GM18498 (cell line): ENCODE results near the gene LIAS.
"Not testable (repeated sequence)": the region's sequence is repeated elsewhere in the genome, so short reads cannot be mapped to it uniquely, and the experiment has no call there.

Experiments
- ATAC-seq: cut with Tn5 transposase; IDR thresholded peaks from one replicate; pipeline ENCODE4 v1.9.1; 2021; ENCODE audit warnings: mild to moderate bottlenecking, moderate library complexity; ENCODE audit not compliant: unreplicated experiment

LIAS gene

GRCh38 chr4:39452860-39453587 is 5.8 kb upstream of the LIAS start:
- ATAC-seq, result no peak

GRCh38 chr4:39453738-39454137 is 5.1 kb upstream of the LIAS start:
- no peak for ATAC-seq

- no peak for ATAC-seq
Observed at GRCh38 chr4:39455486-39455885, 3.4 kb upstream of the LIAS start.

DNA sequence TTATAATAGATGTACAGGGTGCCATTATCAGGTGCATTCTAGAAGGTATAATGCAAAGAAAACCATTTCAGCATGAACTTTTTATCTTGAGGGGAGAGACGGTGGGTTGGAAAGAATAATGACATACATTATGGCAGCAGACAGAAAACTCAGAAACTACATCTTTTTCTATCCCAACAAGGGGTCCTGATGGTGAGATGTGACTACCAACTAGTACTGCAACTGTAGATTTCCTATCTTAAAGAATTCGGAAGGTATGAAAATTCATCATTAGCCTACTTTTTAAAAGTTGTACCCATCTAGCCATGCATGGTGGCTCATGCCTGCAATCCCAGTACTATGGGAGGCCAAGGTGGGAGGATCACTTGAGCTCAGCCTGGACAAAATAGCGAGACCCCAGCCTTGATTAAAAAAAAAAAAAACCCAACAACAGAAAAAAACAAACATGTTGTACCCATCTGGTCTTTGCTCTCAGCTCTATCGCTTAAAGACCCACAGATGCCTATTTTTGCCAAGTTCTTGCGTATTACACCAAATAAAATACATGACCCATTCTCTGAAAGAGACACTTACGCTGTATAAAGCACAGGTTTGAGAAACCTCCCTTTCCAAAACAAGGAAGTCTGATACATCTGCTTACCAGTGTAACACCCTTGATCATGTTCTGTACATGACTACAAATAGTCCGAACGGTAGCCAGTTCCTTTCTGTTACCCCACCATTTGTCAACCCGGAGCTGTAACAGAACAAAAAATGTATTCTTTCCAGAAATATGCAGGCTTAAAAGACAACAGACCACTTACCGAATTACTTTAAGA is 1.7 kb upstream of the LIAS start:
- no peak for ATAC-seq

DNA sequence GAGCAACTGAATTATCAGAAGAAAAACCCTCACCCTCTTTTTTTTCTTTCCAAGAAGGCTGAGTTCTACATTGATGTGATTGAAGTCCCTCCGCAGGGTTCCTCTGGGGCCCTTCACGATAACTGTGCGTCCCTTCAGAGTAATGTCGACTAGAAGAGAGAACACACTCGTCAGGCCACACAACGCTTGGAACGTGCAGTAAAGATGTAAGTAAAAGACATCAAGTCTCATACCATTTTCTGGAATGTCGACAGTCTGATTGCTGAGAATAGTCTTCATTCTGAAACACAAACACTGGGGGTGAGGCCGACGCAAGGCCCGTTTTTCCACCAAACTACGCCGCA is 723 bp upstream of the LIAS start:
- ATAC-seq, result not testable (repeated sequence)

DNA sequence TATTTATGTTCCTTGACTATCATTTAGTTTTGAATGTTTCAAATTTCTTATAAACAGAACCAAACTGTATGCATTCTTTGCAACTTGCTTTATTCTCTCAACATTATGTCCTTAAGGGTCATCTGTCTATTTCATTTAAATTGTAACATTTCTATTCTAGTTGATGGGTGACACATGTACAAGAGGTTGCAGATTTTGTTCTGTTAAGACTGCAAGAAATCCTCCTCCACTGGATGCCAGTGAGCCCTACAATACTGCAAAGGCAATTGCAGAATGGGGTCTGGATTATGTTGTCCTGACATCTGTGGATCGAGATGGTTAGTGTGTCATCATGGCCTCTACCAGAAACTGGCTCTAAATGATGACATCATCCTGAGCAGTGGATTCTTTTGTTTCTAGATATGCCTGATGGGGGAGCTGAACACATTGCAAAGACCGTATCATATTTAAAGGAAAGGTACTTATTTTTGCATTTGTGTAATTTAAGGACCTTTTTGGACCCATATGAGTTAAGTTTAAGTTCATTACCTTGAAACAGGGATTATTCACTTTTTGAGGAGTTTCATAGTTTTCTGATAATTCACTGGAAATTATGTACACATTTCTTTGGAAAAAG is 6.1 kb downstream of the LIAS start:
- ATAC-seq, result no peak

GRCh38 chr4:39466747-39467146 is 7.9 kb downstream of the LIAS start:
- no peak for ATAC-seq

GRCh38 chr4:39467464-39467863 is 8.6 kb downstream of the LIAS start:
- no peak for ATAC-seq

DNA sequence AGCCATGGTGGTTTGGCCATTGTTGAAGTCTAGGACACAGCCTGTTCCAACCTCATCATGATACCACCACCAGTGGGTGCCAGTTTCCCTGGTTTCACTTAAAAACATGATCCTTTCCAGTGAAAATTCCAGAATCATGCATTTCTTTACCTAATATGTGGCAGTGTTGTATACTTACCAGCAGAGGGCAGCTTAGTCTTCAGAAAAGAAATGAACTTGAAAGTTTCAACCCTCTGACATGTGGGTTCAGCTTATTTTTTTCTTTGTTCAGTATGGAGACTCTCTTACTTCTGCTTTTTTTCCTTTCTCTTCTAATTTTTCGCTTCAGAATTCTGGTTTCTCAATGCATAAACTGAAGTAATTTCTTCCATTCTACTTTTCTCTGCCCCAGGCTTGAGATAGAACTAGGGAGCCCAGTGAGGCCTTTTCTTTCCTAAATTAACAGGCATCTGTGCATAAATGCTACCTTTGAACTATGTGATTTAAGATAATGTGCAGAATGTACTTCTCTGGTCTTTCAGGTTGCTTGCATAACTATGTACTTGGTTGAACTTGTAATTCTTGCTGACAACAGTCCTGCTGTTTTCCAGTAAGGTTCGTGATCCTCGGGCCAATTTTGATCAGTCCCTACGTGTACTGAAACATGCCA is 10.7 kb downstream of the LIAS start:
- ATAC-seq, result peak; percentile 83

- no peak for ATAC-seq
Observed at GRCh38 chr4:39470402-39470801, 11.5 kb downstream of the LIAS start.

- no peak for ATAC-seq
Observed at GRCh38 chr4:39472396-39472795, 13.5 kb downstream of the LIAS start.

DNA sequence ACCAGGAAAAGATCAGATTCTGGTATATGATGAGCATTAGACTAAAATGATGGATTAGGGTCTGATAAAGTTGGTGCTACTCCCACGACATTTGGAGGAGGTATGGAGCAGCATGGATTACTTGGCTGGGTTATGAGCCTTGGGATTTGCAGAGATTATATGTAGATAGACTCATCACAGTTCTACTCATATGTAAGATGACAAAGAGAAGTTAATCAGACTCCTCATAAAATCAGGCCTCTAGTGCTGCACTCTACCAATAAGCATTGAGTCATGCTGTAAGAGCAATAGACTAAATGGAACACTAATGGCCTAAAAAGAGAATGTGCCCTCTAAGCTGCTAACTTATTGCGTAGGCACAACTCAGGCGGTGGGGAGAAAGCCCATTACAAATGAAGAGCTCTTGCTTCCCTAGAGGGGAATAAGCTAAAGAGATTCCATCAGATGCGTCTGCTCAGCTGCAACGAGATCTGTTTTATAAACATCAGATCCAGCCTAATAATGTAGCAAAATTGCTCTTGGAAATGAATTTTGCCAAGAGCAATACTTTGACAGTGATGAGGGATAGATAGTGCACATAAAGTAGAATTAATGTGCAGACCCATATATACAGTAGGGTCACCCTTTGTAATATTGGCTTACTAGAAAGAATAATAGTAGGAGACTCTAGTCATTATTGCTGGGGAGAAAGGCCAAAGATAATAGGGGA is 17.5 kb downstream of the LIAS start:
- ATAC-seq, result no peak

DNA sequence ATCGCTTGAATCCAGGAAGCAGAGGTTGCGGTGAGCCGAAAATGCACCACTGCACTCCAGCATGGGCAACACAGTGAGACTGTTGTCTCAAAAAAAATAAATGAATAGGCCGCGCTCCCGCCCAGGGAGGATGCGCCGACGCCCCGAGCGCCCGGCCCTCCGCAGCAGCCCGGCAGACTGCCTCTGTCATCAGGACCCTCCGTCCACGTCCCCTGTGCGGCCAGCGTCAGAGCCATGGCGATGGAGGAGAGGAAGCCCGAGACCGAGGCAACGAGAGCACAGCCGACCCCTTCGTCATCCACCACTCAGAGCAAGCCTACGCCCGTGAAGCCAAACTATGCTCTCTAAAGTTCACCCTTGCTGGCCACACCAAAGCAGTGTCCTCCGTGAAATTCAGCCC is 21.4 kb downstream of the LIAS start:
- ATAC-seq, result no peak

DNA sequence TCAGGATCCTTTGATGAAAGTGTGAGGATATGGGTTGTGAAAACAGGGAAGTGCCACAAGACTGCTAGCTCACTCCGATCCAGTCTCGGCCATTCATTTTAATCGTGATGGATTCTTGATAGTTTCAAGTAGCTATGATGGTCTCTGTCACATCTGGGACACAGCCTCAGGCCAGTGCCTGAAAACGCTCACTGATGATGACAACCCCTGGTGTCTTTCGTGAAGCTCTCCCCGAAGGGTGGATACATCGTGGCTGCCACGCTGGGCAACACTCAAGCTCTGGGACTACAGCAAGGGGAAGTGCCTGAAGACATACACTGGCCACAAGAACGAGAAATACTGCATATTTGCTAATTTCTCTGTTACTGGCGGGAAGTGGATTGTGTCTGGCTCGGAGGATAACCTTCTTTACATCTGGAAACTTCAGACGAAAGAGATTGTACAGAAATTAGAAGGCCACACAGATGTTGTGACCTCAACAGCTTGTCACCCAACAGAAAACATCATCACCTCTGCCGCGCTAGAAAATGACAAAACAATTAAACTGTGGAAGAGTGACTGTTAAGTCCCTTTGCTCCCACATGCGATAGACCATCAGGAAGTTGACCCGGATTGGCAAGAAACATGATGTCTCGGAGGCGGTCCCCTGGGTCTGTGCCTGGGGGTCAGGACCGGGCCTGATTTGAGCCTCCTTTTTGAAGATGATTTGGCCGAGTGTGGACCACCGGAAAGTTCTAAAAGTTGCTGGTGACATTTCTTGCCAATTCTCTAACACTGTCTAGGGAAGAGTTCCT is 22.2 kb downstream of the LIAS start:
- no peak for ATAC-seq

DNA sequence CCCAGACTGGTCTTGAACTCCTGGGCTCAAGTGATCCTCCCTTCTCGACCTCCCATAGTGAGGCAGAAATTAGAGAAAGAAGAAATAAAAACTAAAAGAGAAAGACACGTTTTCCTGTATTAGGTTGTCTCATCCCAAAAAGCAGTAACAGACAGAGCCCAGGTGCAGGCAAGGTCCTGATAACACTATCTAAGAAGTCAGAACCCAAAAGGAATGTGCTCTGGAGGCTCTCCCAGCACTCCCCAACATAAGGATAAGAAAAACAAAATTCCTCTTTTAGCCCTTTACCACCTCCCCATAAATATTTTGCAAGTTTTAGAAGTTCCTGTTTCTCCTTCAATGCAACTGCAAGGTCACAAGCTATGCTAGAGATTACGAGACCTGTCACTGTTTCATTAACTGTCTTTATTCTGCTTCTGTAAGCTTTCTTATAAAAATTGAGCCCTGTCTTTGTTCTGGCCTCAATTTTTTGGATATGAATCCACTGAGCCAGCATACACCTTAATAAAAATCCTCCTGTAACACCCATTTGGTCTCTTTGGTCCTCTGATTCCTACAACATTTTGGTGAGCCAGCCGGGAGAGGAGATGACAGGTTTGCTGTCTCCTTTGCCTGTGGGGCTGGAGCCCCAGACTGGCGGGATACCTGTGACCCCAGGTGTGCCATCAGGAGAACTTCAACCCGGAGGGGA is 25.9 kb downstream of the LIAS start:
- no peak for ATAC-seq

- ATAC-seq, result no peak
Observed at GRCh38 chr4:39486221-39486804, 27.5 kb downstream of the LIAS start.

DNA sequence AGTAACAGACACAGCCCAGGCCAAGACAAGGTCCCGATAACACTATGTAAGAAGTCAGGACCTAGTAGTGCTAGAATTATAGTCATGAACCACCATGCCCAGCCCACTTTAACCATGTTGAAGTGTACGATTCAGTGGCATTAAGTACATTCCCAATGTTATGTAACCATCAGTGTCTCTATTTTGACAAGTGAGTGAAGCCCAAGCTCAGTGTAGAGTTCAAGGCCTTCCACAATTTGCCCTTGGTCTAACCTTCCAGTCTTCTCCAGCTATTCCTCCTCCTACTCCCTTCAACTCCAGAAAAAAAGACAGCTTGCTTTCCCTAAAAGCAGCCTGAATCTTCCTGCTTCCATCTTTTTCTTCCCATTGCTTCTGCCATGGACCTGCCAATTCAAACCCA is 31.5 kb downstream of the LIAS start:
- ATAC-seq, result no peak

- ATAC-seq, result no peak
Observed at GRCh38 chr4:39494354-39494753, 35.5 kb downstream of the LIAS start.
